H1 (cell line): ENCODE measurements around the gene NEDD4L. TPM values are rescaled to one million over a fixed set of nuclear protein-coding genes. Genes with fewer than 3 reads are reported as not detected.

Experiments used
- CHD7 ChIP-seq: fragments of 300-600 bp; sonication (generic); IDR thresholded peaks from 2 replicates; pipeline ENCODE4 v1.7.1; 2012; ENCODE audit warnings: low read length, moderate library complexity, mild to moderate bottlenecking, inconsistent platforms; ENCODE audit not compliant: insufficient replicate concordance
- FOSL1 ChIP-seq: IDR thresholded peaks from 2 replicates; pipeline ENCODE4 v1.6.1; 2011; ENCODE audit warnings: mild to moderate bottlenecking, low read depth, low read length, moderate library complexity; ENCODE audit not compliant: insufficient read depth
- JUN ChIP-seq: IDR thresholded peaks from 2 replicates; pipeline ENCODE4 v1.6.1; 2011; ENCODE audit warnings: low read depth, mild to moderate bottlenecking, improper control_type of control experiment, low read length
- SIN3A ChIP-seq, 2 experiments: IDR thresholded peaks in 1 of 2; conservative IDR thresholded peaks in 1 of 2; 2 replicates each; pipeline ENCODE4 v1.6.1; 2011 to 2012; ENCODE audit warnings: low read length in 2 of 2, improper control_type of control experiment in 1 of 2, low read depth in 1 of 2, mild to moderate bottlenecking in 1 of 2
- polyA plus RNA-seq, 7 experiments: library from polyadenylated mRNA; depleted of rRNA in 3 of 7; stranded (reverse) in 5 of 7; unstranded in 2 of 7; fragments of >200 nt in 5 of 7; fragments of 200-250 nt in 2 of 7; gene quantifications; 1 replicate in 5 of 7; 2 replicates in 1 of 7; 4 replicates in 1 of 7; pipeline versions ENCODE4 v1.2.1 to v1.2.3, GENCODE V29; 2011 to 2013; ENCODE audit warnings: missing spikeins in 2 of 7, mixed read lengths in 2 of 7
- total RNA-seq: library from RNA; stranded (reverse); fragmentation: NEBNext Ultra II Directional; extraction: Animal tissue kit (Norgen Biotek cat#: 25700); gene quantifications from 2 replicates; pipeline ENCODE4 v1.2.1, GENCODE V29; 2021

Gene NEDD4L
- total and polyA plus RNA-seq, 2 of the 8 experiments (the other 6 are each of a cell fraction or from before 2014, with no cell fraction given) = 37.3 to 69.8 TPM

DNA sequence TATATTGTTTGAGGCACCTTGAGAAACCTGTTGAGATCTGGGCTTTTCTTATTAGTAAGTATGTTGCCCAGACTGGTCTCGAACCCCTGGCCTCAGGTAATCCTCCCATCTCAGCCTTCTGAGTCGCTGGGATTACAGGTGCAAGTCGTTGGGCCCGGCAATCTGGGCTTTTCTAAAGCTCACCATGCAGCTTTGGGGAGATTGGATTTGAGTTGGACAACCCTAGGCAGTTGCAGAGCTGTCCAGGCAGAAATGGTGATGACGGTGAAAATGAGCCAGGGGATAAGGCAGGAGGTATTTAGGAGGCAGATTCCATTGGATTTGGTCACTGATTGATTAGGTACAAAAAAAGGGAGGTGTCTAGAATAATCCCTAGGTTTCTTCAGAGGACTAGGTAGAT, 16.2 kb downstream of the NEDD4L start (continued):
- TF ChIP-seq CHD7 = no peak
- no peak for TF ChIP-seq JUN
- TF ChIP-seq FOSL1 = no peak
- TF ChIP-seq SIN3A (conservative IDR thresholded peaks at IDR 0.05 in 1 of 2, IDR thresholded peaks at IDR 0.05 in 1 of 2; ENCODE audit: low read depth in 1 of 2, low read length in 2 of 2) = no peak
- TF ChIP-seq, all 59 proteins: peak for 0
